NCI-H345 treated with DMSO at 0.1 percent for 48 hours (cell line): ENCODE results near the gene TFIP11.

Experiments
- DNase-seq: peaks from one replicate; lab custom pipeline; 2025; ENCODE audit not compliant: unreplicated experiment; lab: John Stamatoyannopoulos, UW

The TFIP11 gene

GRCh38 chr22:26512149-26512793 lies at the start of gene TFIP11:
TSS of gene TFIP11 (minus strand) at chr22:26512473. CDS start at chr22:26510272, 2,201 bp downstream.
- peak; percentile 55 for DNase-seq

GRCh38 chr22:26561756-26562417 lies 49.6 kb upstream of the TFIP11 start:
- DNase-seq = no peak

- no peak for DNase-seq
These were observed 47.8 kb upstream of the TFIP11 start for GRCh38 chr22:26559961-26560575.

GRCh38 chr22:26558248-26558895 lies 46.1 kb upstream of the TFIP11 start:
- no peak for DNase-seq

GRCh38 chr22:26556904-26557303 lies 44.6 kb upstream of the TFIP11 start:
- DNase-seq = no peak

- no peak for DNase-seq
These were observed 43.2 kb upstream of the TFIP11 start for GRCh38 chr22:26555478-26555877.

GRCh38 chr22:26554956-26555355 lies 42.7 kb upstream of the TFIP11 start:
- no peak for DNase-seq

GRCh38 chr22:26553056-26553752 lies 40.9 kb upstream of the TFIP11 start:
- peak; percentile 10 for DNase-seq

GRCh38 chr22:26552466-26552865 lies 40.2 kb upstream of the TFIP11 start:
- no peak for DNase-seq

GRCh38 chr22:26551568-26551967 lies 39.3 kb upstream of the TFIP11 start:
- DNase-seq = no peak

GRCh38 chr22:26550498-26551033 lies 38.3 kb upstream of the TFIP11 start:
- no peak for DNase-seq

- no peak for DNase-seq
These were observed 37.7 kb upstream of the TFIP11 start for GRCh38 chr22:26549902-26550497.

GRCh38 chr22:26548984-26549383 lies 36.7 kb upstream of the TFIP11 start:
- no peak for DNase-seq

GRCh38 chr22:26548303-26548702 lies 36.0 kb upstream of the TFIP11 start:
- DNase-seq = no peak

GRCh38 chr22:26547837-26548236 lies 35.6 kb upstream of the TFIP11 start:
- DNase-seq = no peak

- DNase-seq = no peak
These were observed 35.2 kb upstream of the TFIP11 start for GRCh38 chr22:26547426-26547825.

GRCh38 chr22:26546282-26546681 lies 34.0 kb upstream of the TFIP11 start:
- DNase-seq = no peak

- DNase-seq = no peak
These were observed 33.6 kb upstream of the TFIP11 start for GRCh38 chr22:26545827-26546226.

GRCh38 chr22:26545385-26545784 lies 33.1 kb upstream of the TFIP11 start:
- no peak for DNase-seq

GRCh38 chr22:26544489-26544888 lies 32.2 kb upstream of the TFIP11 start:
- no peak for DNase-seq

GRCh38 chr22:26542831-26543230 lies 30.6 kb upstream of the TFIP11 start:
- DNase-seq = no peak
